GM18861 (cell line): ENCODE data around the gene ATAD3B.
"Not testable (repeated sequence)": the region's sequence is repeated elsewhere in the genome, so short reads cannot be mapped to it uniquely, and the experiment has no call there.

ENCODE experiments used
- ATAC-seq: cut with Tn5 transposase; IDR thresholded peaks from one replicate; pipeline ENCODE4 v1.9.1; 2021; ENCODE audit not compliant: unreplicated experiment

The ATAD3B gene

GRCh38 chr1:1529936-1530335 lies 58.4 kb downstream of the ATAD3B start:
- ATAC-seq = no peak

DNA sequence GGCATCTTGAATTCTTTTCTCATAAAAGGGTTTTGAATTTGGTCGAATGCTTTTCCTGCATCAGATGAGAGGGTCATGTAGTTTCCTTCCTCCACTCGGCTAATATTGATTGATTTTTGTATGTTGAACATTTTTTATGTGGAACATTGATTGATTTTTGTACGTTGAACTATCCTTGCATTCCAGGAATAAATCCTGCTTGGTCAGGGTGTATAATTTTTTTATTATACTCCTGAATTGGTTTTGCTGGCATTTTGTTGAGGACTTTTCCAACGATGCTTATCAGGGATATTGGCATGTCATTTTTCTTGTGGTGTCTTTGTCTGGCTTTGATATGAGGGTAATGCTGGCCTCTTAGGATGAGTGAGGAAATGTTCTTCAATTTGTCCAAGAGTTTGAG lies 60.4 kb downstream of the ATAD3B start:
- no peak for ATAC-seq

GRCh38 chr1:1533176-1533893 lies 61.8 kb downstream of the ATAD3B start:
- ATAC-seq = not testable (repeated sequence)

DNA sequence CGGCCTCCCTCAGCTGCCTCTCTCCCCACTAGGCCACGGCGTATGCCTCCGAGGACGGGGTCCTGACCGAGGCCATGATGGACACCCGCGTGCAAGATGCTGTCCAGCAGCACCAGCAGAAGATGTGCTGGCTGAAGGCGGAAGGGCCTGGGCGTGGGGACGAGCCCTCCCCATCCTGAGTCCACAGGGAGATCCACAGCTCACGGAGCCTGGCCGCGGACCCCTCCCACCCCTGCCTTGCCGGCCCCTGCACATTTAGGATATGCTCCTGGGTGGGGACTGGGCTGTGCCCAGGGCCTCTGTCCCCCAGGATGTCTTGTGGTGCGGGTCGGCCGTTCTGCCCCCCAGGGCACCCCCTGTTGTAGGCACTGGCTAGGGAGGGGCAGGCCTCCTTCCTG lies 62.3 kb downstream of the ATAD3B start:
- ATAC-seq = not testable (repeated sequence)

GRCh38 chr1:1534401-1535154 lies 63.0 kb downstream of the ATAD3B start:
- ATAC-seq = no peak

DNA sequence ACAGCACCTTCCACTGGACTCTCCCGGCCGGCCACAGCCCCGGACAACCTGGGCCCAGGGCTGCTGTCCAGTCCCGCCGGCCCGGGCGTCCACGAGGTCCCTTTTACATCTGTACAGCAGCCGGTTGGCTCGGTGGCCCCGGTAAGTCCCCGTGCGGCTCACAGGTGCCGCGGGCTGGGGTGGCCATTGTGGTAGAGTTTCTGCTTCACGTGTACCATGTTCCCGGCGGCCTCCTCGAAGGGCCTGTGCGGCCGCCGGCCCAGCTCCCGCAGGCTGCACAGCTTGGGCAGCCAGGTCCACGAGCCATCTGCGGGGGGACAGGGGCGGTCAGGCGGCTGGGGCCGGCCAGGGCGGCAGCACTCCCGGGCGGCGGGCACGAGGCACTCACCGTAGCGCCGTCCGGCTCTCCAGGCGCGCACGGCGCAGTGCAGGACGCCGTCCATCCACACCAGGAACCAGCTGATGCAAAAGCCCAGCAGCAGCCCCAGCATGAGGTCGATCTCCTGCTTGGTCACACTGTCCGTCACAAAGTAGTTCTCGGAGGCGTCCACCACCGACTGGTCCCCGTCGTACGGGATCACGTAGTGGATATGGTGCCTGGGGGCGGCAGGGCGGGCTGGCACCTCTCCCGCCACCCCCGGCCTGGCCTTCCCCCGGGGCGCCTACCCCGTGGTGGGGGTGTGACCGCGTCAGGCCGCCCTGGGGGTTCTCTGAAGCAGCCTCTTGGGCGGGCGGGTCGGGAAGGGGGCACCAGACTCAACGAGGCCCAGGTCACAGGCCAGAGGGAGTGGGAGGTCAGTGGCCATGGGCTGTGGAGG lies 63.8 kb downstream of the ATAD3B start:
- no peak for ATAC-seq

DNA sequence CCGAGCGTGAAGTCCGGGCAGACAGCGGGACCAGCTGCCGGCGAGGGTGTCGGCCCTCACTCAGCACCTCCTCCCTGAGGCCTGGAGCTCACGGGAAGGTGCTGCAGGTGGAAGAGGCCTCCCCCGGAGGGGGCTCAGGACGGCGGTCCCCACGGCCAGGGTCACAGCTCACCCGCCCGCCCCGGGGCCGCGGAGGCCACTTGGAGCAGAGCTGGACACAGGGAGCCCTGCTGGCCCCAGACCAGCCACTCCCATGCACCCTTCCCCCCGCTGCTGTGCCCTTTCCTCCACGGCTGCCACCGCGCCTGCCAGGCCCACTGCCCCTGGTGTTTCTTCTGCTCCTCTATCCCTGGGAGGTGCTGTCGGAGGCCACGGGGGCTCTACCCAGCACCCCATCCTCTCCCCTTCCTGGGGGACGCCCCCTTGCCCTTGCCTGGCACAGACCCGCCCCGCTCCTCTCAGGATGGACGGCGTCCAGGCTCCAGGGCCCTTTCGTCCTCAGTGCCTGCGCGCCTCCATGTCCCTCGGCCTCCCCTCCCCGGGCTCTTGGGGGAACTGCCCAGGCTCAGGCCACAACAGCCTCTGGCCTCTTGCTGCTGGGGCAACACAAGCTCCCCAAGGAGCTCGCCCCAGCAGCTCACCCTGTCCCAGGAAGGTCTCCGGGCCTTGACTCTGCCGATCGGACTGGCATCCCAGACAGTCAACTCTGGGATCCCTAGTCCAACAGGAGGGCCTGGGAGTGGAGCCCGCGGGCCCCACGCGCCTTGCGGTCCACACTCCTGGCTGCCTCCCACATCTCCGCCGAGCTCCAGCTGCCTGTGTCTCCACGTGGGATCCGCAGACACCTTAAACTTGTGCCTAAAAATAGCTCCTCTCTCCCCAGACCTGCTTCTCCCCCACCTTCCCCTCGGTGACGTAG lies 64.7 kb downstream of the ATAD3B start:
- no peak for ATAC-seq

GRCh38 chr1:1536938-1537546 lies 65.5 kb downstream of the ATAD3B start:
- no peak for ATAC-seq

DNA sequence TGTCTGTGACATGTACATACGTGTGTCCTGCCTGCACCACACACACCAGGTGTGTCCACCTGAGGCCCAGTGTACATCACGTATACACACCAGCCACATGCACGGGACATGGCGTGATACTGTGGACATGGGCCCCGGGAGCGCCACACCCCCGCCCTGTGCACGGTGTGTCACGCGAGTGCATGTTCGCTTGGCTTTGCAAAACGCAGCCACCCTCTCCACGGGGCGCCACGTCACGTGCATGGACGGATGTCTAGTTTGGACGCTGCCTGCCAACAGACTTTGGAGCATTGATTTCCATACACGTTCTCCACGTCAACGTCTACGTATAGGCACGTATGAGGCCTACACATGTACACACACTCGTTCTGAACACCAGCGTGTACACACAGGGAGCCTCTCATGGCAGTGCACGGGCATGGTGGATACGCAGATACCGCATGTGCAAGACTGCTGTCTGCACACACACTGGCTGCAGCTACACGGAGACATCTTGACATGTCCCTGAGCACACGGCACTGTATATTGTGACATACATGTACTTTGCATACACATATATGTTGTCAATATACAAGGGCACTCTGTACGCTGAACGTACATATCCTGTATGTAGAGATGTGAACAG lies 66.2 kb downstream of the ATAD3B start:
- ATAC-seq = no peak

- no peak for ATAC-seq
These were observed 66.8 kb downstream of the ATAD3B start for GRCh38 chr1:1538334-1538733.

DNA sequence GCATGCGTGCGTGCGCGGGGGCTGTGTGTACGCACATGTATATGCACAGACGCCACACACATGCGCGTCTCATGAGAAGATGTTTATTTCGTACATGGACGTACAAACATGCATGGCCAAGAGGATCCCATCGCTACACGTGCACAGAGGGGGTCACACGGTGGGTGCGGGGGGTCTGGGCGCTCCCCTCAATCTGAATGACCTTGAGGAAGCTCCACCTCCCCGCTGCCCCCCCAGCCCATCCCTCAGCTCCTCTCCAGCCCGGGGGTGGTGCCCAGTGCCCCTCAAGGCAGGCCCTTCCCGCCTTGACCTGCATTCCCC lies 67.4 kb downstream of the ATAD3B start:
- no peak for ATAC-seq

GRCh38 chr1:1539310-1540089 lies 67.9 kb downstream of the ATAD3B start:
- ATAC-seq = no peak

DNA sequence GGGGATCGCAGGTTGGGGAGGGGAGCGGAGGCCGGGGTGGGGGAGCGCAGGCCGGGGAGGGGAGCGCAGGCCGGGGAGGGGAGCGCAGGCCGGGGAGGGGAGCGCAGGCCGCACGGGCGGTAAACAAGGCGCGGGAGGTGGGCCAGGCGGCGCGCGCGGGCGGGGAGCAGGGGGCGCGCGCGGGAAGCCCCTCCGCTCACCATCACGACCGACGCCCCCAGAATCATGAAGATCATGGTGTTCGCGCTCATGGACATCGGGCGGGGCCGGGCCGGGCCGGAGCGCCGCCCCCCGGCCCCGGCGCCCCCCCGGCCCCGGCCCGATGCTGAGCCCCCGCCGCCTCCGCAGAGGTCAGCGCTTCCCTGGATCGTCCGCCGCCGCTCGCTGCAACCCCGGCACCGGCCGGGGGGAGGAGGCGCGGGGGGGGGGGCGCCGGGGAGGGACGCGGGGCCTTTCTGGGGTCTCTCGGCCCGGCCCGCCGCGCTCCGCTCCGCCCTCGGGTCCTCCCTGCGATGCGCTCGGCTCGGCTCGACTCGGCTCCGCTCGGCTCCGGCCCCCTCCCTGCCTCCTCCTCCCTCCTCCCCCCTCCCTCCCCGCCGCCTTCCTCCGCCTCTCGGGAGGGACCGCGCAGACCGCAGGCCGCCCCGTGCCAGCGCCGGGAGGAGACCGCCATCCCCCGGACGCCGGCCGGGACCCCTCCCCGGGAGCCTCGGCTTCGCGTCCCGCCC lies 68.7 kb downstream of the ATAD3B start, which contains the start of gene TMEM240:
Gene TMEM240, minus strand, starts transcription at position 535 of the 728 bp plus-strand sequence. Its CDS starts 278 bp downstream, at position 257.
- no peak for ATAC-seq

DNA sequence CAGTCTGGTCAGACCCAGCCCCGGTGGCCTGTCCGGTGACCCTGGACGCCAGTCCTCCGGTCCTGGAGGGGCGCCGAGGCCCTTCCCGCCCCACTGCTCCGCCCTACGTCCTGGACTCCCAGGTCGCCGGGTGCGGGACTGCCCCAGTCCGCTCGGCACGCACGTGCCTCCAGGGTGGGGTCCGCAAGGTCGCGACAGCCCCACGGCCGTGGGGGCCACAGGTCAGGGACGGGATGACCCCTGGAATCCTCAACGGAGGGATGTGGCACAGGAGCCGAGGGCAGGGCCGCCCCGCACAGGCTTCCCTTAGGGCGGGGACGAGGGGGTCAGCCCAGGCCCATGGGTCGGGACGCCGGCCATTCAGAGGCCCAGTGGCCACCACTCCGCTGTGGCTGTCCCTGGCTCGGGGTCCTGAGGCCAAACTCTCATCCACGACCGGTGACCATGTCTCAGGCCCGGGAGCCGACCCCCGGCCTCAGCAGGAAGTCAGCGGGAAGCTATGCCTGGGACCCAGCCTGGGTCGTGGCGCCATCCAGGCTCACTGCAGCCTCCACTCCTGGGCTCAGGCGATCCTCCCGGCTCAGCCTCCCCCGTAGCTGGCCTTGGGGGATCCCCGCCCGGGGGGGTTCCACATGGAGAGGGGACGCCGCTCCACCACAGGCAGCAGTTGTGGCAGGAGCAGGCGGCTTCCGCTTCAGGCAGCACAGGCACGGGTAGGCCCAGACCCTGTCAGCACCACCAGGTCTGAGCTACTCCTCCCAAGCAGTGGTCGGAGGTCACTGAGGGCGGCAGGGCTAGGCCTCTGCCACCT lies 69.5 kb downstream of the ATAD3B start:
- no peak for ATAC-seq

DNA sequence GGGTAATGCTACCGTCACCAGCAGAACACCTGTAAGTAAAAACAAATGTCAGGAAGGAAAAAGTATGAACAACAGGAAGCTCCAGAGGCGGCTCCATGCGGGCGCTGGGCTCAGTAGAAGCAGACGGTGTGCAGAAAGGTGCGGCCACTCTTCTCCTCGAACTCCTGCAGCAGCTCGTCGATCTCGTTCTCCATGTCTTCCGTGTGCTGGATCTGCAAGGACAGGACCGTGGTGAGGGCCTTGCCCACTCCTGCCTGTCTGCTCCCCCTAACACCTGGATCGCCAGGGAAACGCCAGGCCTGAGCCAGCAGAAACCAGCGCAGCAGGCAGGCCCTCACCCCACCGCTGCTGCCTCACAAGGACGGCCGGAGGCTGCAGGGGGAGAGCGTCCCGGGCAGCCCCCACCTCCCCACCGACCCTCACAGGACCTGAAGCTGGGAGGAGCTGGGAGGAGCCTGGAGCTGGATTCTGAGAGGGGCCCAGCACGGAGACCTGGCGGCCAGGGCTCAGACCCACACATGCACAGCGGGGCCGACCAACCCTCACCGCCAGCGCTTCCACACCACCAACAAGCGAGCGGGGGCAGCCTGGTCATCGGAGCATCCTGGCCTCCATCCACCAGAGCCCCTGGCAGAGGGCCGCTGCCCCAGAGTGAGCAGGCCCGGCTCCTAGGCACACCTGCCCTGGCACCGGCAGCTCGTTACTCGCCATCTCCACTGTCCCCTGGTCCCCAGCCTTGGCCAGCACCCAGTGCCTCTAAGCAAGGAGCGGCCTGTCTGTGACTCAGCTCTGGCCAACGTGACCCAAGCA lies 70.6 kb downstream of the ATAD3B start:
- no peak for ATAC-seq
